HG03521 (cell line): ENCODE results near the gene CTRB1.

Experiments
- ATAC-seq: cut with Tn5 transposase; IDR thresholded peaks from one replicate; pipeline ENCODE4 v1.9.1; 2021; ENCODE audit warnings: mild to moderate bottlenecking, moderate library complexity; ENCODE audit not compliant: unreplicated experiment

CTRB1 gene

GRCh38 chr16:75218256-75219076 lies at the start of gene CTRB1:
Gene CTRB1, plus strand, starts transcription at chr16:75218988. Its CDS starts 20 bp downstream, at chr16:75219008.
- ATAC-seq = no peak

GRCh38 chr16:75169899-75170405 lies 48.8 kb upstream of the CTRB1 start:
- ATAC-seq = no peak

GRCh38 chr16:75172578-75172977 lies 46.2 kb upstream of the CTRB1 start:
- no peak for ATAC-seq

- no peak for ATAC-seq
Observed at GRCh38 chr16:75175074-75175473, 43.7 kb upstream of the CTRB1 start.

GRCh38 chr16:75176926-75177325 lies 41.9 kb upstream of the CTRB1 start:
- ATAC-seq = no peak

GRCh38 chr16:75179208-75179607 lies 39.6 kb upstream of the CTRB1 start:
- no peak for ATAC-seq

- no peak for ATAC-seq
Observed at GRCh38 chr16:75181630-75182029, 37.2 kb upstream of the CTRB1 start.

- ATAC-seq = no peak
Observed at GRCh38 chr16:75188832-75189477, 29.8 kb upstream of the CTRB1 start.

GRCh38 chr16:75189638-75190245 lies 29.0 kb upstream of the CTRB1 start:
- no peak for ATAC-seq

- no peak for ATAC-seq
Observed at GRCh38 chr16:75192606-75193264, 26.1 kb upstream of the CTRB1 start.

GRCh38 chr16:75193265-75193650 lies 25.5 kb upstream of the CTRB1 start:
- no peak for ATAC-seq

- ATAC-seq = no peak
Observed at GRCh38 chr16:75193730-75194444, 24.9 kb upstream of the CTRB1 start.

- ATAC-seq = no peak
Observed at GRCh38 chr16:75195811-75196790, 22.7 kb upstream of the CTRB1 start.

- no peak for ATAC-seq
Observed at GRCh38 chr16:75196836-75197235, 22.0 kb upstream of the CTRB1 start.

- no peak for ATAC-seq
Observed at GRCh38 chr16:75197522-75198134, 21.2 kb upstream of the CTRB1 start.

- no peak for ATAC-seq
Observed at GRCh38 chr16:75198135-75198600, 20.6 kb upstream of the CTRB1 start.

GRCh38 chr16:75202069-75202590 lies 16.7 kb upstream of the CTRB1 start:
- ATAC-seq = no peak

GRCh38 chr16:75203096-75203495 lies 15.7 kb upstream of the CTRB1 start:
- ATAC-seq = no peak
